IPS-NIHi11 (cell line): ENCODE results near the gene CTU2.
A peak's percentile ranks its signal among the peaks of the same experiment; 100 is the strongest.

Experiments used
- DNase-seq: peaks from one replicate; pipeline ENCODE4 v3.0.0; 2012; ENCODE audit warnings: mixed read lengths, low spot score

The CTU2 gene

DNA sequence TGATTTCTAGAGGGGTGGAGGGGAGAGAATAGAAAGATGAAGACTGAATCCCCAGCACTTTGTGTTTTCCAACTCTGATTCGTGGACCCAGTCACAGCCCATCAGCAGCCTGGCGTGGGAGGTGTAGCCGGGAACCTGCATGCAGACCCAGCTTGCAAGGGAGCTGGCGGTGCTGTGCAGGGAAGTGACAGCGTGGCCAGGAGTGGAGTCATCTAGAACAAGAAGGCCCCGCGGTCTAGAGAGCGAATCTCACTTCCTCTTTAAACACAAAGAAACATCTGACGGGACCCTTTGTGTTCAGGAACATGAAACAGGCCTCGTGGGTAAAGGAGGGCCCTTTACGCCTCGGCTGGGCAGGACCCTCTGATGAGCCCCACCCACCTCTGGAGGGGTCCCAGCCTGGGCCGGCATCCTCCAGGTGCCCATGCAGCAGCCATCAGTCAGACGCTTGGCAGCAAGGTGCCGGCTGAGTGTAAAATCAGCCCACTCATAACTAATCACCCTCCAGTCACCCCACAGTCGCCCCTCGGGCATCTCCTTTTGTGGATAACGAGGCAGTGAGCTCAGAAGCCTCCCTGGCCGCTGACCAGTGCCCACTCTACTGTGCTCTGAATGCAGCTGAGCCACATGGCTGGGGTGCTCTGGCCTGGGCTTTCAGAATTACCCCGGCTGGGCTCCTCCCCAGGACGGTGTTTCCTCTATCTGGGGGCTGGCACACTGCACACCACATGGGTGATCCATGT is 24.4 kb upstream of the CTU2 start:
- no peak for DNase-seq

DNA sequence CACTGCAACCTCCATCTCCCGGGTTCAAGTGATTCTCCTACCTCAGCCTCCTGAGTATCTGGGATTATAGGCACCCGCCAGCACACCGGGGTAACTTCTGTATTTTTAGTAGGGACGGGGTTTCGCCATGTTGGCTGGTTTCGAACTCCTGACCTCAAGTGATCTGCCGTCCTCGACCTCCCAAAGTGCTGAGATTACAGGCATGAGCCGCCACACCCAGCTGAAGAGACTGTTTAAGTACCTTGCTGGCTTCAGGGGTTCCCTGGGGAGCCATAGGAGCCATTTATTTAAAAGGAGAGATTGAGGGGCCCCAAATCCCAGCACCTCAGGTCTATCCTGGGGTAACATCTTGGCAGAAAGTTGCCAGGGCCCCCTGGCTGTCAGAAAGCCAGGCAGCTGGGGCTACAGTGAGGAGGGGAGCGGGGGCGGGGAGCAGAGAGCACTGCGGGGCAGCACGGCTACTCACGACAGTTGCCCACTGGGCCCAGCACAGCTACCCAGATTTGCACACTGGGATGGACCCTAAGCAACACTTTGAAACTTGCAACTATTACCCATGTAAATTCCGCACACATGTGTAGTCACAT is 21.6 kb upstream of the CTU2 start:
- no peak for DNase-seq

DNA sequence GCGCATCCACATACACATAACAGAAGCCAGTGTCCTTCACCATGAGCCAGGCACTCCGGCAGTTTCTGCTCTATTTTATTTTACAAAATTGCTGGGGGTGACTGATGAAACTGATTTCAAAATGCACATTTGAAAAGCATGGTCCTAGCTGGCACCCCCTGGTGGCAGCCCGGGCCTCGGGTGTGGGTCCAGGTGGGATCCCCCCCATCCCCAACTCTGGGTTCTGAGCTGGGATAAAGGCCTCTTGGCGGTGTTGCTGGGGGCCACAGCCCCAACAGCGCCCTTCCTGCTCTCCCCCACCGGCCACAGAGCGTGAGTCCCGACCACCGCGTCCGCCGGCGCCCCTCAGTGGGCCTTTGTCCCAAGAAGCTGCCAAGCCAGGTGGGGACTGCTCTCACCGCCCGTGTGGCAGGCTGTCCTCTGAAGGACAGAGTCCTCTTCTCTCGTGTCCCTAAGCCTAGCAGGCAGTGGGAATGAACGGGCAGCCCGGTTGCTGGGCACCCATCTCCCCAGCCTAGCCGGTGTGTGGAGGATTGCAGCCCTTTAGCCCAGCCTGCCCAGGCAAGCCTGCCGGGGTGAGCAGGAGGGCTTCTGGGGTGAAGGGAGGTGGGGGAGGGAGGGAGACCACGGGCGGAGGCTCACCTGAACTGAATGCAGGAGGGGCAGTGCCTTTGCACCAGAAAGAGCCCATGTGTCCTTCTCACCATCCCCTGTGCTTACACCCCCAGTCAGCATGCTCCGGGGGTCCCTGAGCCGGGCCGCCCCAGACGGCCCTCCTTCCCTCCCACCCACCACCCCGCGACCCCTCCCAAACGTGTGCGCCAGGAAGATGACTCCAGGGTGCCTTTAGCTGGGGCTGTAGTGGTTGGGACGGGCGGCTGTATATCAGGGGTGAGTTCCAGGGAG is 20.9 kb upstream of the CTU2 start:
- DNase-seq: peak; percentile 73

DNA sequence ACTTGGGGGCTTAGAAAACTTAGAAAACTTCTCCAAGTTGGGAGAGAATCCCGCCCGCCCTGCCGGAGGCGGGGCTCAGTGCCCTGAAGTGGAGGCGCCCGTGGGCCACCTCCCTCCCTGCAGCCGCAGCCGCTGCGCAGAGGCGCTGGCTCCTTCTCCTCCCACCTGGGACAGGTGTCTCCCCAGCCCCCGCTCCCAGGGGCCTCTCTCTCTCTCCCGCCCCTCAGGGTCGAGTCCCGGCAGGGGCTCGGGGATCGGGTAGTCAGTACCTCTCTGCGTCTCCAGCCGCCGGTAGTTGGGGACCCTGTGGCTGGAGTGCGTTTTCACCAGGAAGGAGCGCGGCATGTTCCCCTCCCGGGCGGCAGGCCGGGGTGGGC is 20.3 kb upstream of the CTU2 start:
- DNase-seq: no peak

DNA sequence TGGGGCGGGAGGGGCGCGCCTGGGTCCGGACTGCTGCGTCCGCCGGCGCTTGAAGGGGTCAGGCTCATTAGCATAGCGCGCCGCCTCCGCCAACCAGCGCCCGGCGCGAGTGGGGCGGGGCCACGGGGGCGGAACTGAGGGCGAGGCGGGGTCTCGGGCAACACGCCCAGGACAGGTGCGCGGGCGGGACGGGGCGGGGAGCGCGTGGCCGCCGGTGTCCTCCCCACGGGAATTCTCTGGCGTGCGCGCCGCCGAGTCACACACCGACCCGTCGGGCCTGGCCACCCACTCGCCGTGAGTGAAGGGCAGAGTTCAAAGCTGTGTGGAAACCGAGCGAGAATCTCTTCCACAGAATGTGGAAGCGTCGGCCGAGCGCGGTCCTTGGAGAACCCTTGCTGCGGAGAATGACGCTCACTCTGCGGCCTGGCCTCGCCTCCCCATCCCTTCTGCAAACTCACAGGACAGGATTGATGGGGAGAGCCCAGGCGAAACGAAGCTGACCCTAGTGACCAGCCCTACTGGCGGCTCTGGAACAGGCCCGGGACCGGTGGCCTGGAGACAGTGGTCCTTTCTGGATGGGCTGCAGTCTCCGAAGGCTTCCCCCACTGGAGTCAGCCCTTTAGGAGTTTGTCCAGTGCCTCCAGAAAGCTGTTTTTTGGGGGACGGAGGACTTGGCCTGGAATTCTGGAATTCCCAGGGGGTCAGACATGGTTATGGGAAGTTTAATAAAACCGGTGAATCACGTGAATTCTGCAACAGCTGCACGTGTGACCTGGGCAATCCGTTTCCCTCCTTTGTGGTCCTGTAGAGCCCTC is 19.7 kb upstream of the CTU2 start, which contains the start of gene SNAI3:
TSS of gene SNAI3 (minus strand) at position 69 of the 815 bp plus-strand sequence. CDS start 101 bp downstream, outside the sequence.
- peak; percentile 99 for DNase-seq

DNA sequence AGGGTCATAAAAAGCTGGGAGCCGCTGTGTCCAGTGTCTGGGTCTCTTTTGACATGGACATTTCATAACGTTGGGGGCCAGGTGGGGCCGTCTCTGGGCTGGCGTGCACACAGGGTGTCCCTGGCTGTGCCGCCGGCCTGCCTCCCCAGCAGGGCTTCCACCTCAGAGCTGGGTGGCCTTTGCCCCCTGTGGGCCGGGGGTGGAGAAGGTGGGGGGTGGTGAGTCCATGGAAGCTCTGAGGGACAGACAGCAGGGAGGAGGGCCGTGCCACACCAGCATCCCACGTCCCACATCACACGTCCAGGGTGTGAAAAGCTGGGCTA is 19.1 kb upstream of the CTU2 start:
- no peak for DNase-seq

DNA sequence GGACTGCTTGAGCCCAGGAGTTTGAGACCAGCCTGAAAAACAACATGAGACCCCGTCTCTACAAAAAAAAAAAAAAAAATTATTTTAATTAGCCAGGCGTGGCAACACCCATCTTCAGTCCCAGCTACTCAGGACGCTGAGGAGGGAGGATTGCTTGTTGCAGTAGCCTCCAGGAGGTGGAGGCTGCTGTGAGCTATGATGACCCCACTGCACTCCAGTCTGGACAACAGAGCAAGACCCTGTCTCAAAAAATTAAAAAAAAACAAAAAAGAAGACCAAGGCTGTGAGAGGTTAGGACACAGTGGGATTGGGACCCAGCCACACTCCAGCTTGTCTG is 18.7 kb upstream of the CTU2 start:
- DNase-seq: no peak

DNA sequence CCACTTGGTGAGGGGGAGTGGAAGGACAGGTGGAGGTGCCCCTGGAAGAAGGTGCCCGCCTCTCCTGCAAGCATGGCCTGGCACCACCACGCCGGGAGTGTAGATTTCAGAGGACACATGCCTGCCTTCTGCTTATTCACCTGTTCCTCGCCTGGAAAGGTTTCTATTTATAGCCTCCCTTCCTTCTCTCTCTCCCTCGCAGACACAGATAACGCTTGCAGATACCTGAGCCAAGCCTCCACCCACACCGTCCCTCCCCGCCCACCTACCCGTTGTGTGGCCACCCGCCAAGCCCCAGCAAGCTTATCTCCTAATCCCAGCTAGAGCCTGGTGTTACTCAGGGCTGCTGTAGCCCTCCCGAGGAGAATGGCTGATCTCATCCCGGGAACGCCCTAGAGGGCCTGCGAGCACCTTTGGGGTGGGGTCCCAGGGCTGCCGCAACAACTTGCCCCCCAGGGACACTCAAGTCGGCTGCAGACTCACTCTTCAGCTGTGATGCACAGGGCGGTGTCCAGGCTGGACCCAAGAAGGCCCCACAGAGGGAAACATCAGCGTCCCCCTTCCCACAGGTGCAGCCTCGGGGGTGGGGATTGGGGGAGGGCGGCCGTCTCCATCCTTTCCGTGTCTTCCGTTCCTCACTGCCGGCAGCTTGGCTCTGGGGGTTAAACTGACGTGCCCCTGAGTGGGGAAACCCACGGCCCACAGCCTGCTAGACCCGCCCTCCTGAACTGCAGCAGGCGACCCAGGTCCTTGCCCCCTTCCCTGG is 18.1 kb upstream of the CTU2 start:
- peak; percentile 69 for DNase-seq

DNA sequence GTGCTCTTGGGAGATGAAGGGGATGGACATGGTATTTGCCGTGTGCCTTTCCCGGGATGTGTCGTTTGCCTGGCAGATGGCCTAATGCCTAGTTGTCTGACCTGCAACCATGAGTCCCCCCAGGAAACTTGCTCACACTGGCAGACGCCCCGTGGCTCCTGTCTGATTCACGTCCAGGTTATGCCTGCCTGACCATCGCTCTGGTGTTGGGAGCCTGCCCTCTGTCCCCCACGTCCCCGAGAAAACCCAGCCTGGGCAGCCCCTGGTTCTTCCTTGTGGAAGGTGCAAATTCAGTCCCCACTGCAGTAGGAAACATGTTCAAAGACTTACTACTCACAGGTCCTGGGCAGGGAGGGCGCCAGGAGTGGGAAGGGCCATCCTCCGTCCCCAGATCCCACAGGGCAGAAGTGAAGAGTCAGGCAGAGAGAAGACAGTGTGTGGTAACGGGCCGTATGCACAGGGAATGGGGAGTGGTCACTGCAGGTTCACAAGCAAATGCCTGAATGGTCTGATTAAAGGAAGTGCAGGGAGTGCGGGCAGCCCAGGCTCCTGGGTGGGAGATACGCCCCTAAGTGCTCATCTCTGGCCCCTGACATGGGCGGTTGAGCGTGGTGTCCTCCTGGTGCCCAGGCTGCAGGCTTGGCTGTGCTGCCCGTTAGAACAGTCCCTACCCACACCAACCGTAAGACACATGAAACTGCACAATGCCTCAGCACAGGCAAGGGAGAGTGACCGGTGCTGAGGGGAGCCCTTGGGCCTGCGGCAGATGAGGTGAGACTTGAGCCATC is 15.8 kb upstream of the CTU2 start:
- no peak for DNase-seq

DNA sequence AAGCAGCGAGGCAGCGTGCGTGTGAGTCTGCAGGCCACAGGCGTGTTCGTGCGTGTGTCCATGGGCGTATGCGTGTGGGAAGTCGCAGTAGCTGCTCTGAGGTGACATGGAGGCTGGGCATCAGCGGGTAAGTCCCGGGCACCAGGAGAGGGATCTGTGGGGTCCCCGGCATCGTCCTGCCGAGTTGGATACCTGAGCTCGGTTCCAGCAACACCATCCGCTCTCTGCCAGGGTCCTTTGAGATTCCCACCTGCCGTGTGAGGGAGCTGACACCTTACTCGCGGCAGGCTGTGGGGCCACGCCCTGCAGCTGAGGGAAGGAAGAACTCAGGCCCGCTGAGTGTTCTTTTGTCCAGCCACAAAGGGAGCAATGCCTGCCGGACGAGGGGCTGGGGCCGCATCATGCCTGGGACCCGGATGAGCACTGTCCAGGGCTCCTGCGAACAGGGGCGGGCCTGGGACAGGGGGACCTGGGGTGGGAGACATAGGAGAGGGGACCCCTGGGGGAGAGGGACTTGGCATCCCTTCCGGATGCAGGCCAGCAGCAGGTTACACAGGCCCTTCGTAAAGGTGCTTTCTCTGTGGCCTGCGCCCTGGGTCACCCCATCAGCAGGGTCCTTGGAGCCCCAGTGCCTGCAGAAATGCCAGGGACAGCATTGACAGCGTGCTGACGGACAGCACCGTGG is 15.0 kb upstream of the CTU2 start:
- DNase-seq: no peak

DNA sequence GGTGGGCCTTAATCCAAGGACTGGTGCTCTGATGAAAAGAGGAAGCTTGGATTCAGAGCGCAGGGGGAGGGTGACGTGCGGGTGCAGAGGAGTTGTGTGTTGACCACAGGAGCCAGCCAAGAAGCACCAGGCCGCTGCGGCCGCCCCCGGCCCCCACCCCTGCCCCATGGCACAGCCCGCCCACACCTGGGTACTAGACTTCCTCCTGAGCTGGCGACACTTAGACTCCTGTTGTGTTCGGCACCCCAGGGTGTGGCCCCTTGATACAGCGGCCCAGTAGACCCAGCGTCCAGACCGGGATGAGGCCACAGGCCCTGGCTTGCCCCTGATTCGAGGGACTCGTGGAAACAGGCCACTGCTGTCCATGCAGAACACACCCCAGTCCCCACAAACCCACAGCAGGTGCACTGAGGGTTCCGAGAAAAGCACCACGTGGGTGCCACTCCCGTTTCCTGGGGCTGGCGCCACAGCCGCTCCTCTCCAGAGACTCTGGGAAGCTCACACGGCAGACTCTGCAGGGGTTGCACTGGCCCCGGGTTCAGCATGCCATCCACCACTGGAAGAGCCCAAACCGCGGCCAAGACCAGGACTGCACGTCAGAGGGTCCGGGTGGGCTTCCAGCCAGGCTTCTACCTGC is 14.3 kb upstream of the CTU2 start:
- no peak for DNase-seq

DNA sequence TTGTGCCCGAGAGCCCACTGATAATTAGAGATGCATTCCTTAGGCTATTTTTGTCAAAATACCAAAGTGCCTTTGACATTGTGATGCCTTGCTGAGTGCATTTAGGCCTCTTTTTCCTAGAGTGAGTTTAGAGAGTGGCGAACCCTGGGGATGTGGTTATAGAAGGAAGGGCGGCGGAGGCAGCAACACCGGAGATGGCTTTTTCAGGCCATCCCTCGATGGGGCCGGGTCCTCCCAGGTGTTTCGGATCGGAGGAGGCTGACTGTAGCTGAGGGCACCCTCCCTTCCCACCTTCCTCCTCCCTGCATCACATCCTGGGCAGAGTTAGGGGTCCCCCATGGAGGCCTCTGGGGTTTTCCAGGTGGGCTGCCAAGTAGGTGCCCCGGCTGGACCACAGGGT is 13.4 kb upstream of the CTU2 start:
- DNase-seq: no peak

DNA sequence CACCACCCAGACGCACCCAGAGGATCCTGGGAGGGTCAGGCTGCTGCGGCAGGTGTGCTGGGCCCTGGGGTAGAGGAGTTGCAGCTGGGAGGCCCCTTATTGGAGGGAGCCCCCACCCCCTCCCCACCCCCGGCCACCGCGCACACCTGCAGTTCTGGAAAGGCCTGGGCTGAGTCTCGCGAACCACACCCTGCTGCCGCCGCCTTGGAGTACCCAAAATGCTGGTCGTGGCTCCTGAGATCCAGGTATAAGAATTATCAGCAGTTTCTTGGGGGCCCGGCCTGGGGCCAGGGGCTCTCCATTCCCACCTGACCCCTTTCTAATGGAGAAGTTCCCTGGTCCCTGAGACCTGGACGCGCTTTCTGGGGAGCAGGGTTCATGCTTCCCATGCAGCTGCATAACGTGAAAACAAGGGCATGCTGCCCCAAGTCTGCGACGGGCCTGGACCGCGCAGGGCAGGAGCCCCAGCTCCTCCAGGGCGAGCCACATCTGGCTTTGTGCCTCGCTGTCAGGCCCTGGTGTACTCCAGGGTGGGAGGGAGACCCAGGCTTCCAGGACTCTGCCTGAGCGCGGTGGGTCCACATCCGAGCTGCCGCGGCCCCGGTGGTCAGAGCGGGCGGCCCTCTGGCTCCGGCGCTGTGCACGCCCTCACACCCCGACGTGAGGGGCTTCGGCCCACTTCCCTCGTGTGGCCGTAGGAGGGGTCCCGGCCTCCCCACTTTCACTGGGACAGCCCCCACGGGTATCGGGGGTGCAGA is 12.7 kb upstream of the CTU2 start:
- DNase-seq: no peak

DNA sequence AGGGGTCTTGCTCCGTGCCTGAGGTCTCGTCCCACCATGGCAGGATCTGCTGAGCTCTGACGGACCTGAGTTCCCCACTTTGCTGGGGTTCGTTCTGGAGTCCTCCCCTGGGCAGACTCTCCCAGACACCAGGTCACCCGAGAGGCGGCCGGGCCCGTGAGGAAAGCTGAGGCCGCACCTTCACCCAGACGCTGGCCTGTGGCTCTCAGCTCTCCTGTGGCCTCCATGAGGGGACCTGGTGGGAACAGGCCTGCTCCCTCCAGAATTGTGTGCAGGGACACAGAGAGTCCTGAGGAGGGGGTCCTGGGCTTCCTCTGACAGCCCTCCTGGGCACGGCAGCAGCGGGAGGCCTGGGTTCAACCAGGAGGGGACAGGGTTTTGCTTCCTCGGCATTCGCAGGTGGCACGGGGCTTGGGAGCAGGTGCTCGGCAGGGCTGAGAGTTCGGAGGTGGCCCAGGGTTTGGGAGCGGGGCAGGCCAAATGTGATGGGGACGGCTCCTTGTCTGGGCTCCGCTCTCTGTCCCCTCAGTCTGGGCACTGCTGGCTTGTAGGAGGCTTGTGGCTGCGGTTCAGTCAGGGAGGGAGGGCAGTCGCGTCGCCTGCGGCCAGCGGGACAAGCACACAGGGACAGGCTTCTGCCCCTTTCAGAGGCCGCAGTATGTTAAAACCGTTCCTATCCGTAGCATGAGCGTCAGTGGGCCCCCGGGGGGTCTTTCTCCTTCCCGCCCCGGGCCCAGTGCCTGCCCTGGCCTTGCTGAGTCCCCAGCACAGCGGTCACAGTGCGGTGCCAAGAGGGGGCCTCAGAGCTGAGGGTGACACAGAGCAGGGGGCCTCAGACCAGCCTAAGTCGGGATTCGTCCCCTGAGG is 11.8 kb upstream of the CTU2 start:
- DNase-seq: no peak

DNA sequence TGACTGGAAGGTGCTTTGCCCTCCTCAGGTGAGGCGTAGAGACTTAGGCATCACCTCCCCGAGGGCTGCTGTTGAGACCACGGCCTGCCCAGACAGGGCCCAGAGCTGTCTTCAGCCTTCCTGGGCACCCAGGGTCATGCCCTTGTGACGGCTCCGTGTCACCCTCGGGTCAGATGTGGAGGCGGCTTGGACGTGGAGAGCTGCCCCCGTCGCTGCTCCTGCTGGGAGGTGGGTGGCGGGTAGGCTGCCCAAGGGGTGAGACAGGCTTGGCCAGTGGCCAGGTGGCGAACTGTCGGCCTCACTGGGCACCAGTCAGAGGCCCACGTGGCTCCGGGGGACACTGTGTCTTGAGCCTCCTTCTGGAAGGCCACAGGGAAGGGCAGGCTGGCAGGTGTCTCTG is 11.1 kb upstream of the CTU2 start:
- no peak for DNase-seq

DNA sequence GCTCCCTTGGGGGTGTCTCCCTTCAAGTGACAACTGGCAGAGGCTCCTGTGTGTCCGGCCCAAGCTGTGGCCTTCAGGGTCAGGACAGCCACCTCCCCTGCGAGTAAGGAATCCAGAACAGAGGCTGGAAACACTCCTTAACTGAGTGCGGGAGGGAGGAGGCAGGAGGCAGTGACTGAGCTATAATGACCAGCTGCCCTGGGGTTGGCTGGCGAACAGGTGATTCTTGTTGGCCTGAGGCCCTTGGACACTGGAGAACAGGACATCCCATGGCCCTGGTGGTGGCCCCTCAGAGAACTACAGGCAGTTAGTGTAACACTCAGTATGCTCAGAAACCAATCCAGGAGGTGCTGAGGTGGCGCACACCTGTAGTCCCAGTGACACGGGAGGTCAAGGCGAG is 10.6 kb upstream of the CTU2 start:
- DNase-seq: no peak

DNA sequence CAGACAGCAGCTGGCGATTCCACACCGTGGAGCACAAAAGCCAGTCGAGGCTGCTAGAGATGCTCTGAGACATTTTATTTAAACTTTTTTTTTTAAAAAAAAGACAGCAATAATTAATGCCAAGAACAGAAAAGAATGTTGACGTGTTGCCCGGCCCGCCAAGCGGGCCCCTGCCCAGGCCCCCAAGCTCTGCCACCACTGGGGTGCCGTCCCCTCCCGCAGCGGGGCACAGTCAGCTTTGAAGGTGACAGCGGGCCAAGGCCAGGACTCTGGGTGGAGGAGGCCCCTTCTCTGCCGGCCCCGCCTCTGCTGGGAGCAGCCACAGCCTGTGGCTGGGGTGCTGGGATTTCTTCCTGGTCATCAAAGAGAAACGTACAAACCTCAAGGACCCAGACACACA is 9.9 kb upstream of the CTU2 start:
- DNase-seq: no peak
